Stimulated activated CD8-positive, alpha-beta memory T cell treated with anti-CD3 and anti-CD28 coated beads, Interleukin-12 subunit alpha, Interleukin-12 subunit beta, amount 100 ng/mL, for 24 hours (primary cell): ENCODE measurements around the gene MRPS10.
"Not testable (repeated sequence)": the region's sequence is repeated elsewhere in the genome, so short reads cannot be mapped to it uniquely, and the experiment has no call there.

Experiments
- DNase-seq: peaks from one replicate; pipeline ENCODE4 v3.0.0-alpha.2; 2020; ENCODE audit errors: extremely low read depth

The MRPS10 gene

GRCh38 chr6:42210551-42210950 lies 7.1 kb downstream of the MRPS10 start:
- DNase-seq: no peak

- not testable (repeated sequence) for DNase-seq
Measured at GRCh38 chr6:42207559-42207958, 10.1 kb downstream of the MRPS10 start.

- no peak for DNase-seq
Measured at GRCh38 chr6:42204768-42205282, 12.8 kb downstream of the MRPS10 start.

GRCh38 chr6:42203183-42203582 lies 14.5 kb downstream of the MRPS10 start:
- DNase-seq: no peak

- DNase-seq: not testable (repeated sequence)
Measured at GRCh38 chr6:42202131-42202915, 15.3 kb downstream of the MRPS10 start.

- no peak for DNase-seq
Measured at GRCh38 chr6:42201382-42201781, 16.3 kb downstream of the MRPS10 start.

GRCh38 chr6:42200035-42200434 lies 17.6 kb downstream of the MRPS10 start:
- no peak for DNase-seq

- DNase-seq: no peak
Measured at GRCh38 chr6:42199106-42199981, 18.3 kb downstream of the MRPS10 start.

GRCh38 chr6:42197555-42198362 lies 19.9 kb downstream of the MRPS10 start:
- no peak for DNase-seq

GRCh38 chr6:42195415-42195814 lies 22.2 kb downstream of the MRPS10 start:
- DNase-seq: no peak

GRCh38 chr6:42194056-42194455 lies 23.6 kb downstream of the MRPS10 start:
- DNase-seq: no peak

- no peak for DNase-seq
Measured at GRCh38 chr6:42193491-42193894, 24.2 kb downstream of the MRPS10 start.

- not testable (repeated sequence) for DNase-seq
Measured at GRCh38 chr6:42192385-42192784, 25.3 kb downstream of the MRPS10 start.

GRCh38 chr6:42190554-42191183 lies 27.0 kb downstream of the MRPS10 start:
- no peak for DNase-seq

GRCh38 chr6:42188406-42188805 lies 29.3 kb downstream of the MRPS10 start:
- no peak for DNase-seq

GRCh38 chr6:42185597-42185996 lies 32.1 kb downstream of the MRPS10 start:
- no peak for DNase-seq

GRCh38 chr6:42184475-42184874 lies 33.2 kb downstream of the MRPS10 start:
- no peak for DNase-seq

GRCh38 chr6:42182101-42182500 lies 35.6 kb downstream of the MRPS10 start:
- no peak for DNase-seq

GRCh38 chr6:42179945-42180313 lies 37.7 kb downstream of the MRPS10 start:
- DNase-seq: no peak

- DNase-seq: no peak
Measured at GRCh38 chr6:42179261-42179944, 38.3 kb downstream of the MRPS10 start.
